HEK293 (cell line): Measurements from ENCODE around the gene NUDT6.

Experiments used
- MZF1 ChIP-seq: fragments of 450-650 bp; formaldehyde crosslinking; IDR thresholded peaks from 2 replicates; pipeline ENCODE4 v1.5.1; 2017; ENCODE audit warnings: missing biosample characterization, missing genetic modification characterization, borderline replicate concordance
- ZFP69B ChIP-seq: fragments of 450-650 bp; formaldehyde crosslinking; IDR thresholded peaks from 2 replicates; pipeline ENCODE4 v1.5.1; 2016; ENCODE audit warnings: missing biosample characterization, missing genetic modification characterization
- ZNF155 ChIP-seq: fragments of 450-650 bp; formaldehyde crosslinking; IDR thresholded peaks from 2 replicates; pipeline ENCODE4 v1.5.1; 2016; ENCODE audit warnings: missing biosample characterization, missing genetic modification characterization
- ZNF629 ChIP-seq: fragments of 450-650 bp; formaldehyde crosslinking; IDR thresholded peaks from 2 replicates; pipeline ENCODE4 v1.5.1; 2017; ENCODE audit warnings: missing biosample characterization, missing genetic modification characterization
- TF ChIP-seq, protein P1 (sequence below): fragments of 450-650 bp; formaldehyde crosslinking; IDR thresholded peaks from 2 replicates; pipeline ENCODE4 v1.5.1; 2016; ENCODE audit warnings: missing biosample characterization, missing genetic modification characterization

DNA sequence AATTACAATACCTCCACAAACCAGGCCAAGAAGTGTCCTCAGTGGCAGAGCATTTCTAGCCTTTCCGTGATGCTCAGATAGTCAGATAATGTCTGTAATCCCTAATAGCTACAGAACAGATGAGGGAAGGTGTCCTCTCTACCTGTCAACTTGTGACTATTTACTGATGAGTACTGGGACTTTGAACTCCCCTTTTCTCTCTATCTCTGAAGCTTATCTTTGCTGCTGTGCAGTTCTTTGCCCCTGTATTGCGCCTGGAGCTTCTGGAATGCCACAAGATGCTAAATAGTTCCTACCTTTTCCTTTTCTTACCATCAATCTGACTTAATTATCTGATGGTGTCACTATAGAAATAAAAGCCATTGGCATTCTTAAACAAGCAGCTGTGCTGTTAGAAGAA lies 65.2 kb downstream of the NUDT6 start:
- TF ChIP-seq ZNF155 (tag by site-specific recombination) (no peak), ZNF629 (tag by site-specific recombination) (no peak), MZF1 (tag by site-specific recombination) (no peak), ZFP69B (tag by site-specific recombination) (no peak)
- TF ChIP-seq, protein P1, sequence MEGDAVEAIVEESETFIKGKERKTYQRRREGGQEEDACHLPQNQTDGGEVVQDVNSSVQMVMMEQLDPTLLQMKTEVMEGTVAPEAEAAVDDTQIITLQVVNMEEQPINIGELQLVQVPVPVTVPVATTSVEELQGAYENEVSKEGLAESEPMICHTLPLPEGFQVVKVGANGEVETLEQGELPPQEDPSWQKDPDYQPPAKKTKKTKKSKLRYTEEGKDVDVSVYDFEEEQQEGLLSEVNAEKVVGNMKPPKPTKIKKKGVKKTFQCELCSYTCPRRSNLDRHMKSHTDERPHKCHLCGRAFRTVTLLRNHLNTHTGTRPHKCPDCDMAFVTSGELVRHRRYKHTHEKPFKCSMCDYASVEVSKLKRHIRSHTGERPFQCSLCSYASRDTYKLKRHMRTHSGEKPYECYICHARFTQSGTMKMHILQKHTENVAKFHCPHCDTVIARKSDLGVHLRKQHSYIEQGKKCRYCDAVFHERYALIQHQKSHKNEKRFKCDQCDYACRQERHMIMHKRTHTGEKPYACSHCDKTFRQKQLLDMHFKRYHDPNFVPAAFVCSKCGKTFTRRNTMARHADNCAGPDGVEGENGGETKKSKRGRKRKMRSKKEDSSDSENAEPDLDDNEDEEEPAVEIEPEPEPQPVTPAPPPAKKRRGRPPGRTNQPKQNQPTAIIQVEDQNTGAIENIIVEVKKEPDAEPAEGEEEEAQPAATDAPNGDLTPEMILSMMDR (tag by site-specific recombination): no peak
